ENCODE results near the gene PORCN.

The PORCN gene

GRCh38 chrX:48477960-48478755 lies 30.6 kb upstream of the PORCN start:
- DNase-seq = no peak

- no peak for DNase-seq
Observed at GRCh38 chrX:48478806-48479205, 30.0 kb upstream of the PORCN start.

- no peak for DNase-seq
Observed at GRCh38 chrX:48480142-48480541, 28.6 kb upstream of the PORCN start.

- DNase-seq = no peak
Observed at GRCh38 chrX:48480583-48480982, 28.2 kb upstream of the PORCN start.

- no peak for DNase-seq
Observed at GRCh38 chrX:48482526-48482925, 26.3 kb upstream of the PORCN start.

GRCh38 chrX:48487362-48487798 lies 21.4 kb upstream of the PORCN start:
- peak; percentile 93 for DNase-seq

- DNase-seq = no peak
Observed at GRCh38 chrX:48488034-48488433, 20.8 kb upstream of the PORCN start.

GRCh38 chrX:48489296-48489695 lies 19.5 kb upstream of the PORCN start:
- DNase-seq = no peak

GRCh38 chrX:48489892-48490291 lies 18.9 kb upstream of the PORCN start:
- no peak for DNase-seq

- peak; percentile 36 for DNase-seq
Observed at GRCh38 chrX:48490661-48491060, 18.1 kb upstream of the PORCN start.

GRCh38 chrX:48491809-48492208 lies 17.0 kb upstream of the PORCN start:
- no peak for DNase-seq

GRCh38 chrX:48492293-48492910 lies 16.4 kb upstream of the PORCN start:
- DNase-seq = peak; percentile 64

- peak; percentile 47 for DNase-seq
Observed at GRCh38 chrX:48493890-48494364, 14.9 kb upstream of the PORCN start.

- peak; percentile 15 for DNase-seq
Observed at GRCh38 chrX:48496660-48497059, 12.1 kb upstream of the PORCN start.

GRCh38 chrX:48497871-48498270 lies 10.9 kb upstream of the PORCN start:
- DNase-seq = no peak

GRCh38 chrX:48498374-48498809 lies 10.4 kb upstream of the PORCN start:
- peak; percentile 84 for DNase-seq

GRCh38 chrX:48504261-48504660 lies 4.5 kb upstream of the PORCN start:
- DNase-seq = no peak

GRCh38 chrX:48505481-48505880 lies 3.3 kb upstream of the PORCN start:
- no peak for DNase-seq

GRCh38 chrX:48507246-48507645 lies 1.5 kb upstream of the PORCN start:
- DNase-seq = no peak

- DNase-seq = no peak
Observed at GRCh38 chrX:48509245-48509590, 426 bp downstream of the PORCN start.

- no peak for DNase-seq
Observed at GRCh38 chrX:48509619-48510018, 827 bp downstream of the PORCN start.

- DNase-seq = peak; percentile 15
Observed at GRCh38 chrX:48511560-48511959, 2.8 kb downstream of the PORCN start.

- DNase-seq = no peak
Observed at GRCh38 chrX:48512371-48512935, 3.7 kb downstream of the PORCN start.

GRCh38 chrX:48513670-48514069 lies 4.9 kb downstream of the PORCN start:
- DNase-seq = no peak

Measured in EL (cell line).